ENCODE data around the gene CIBAR2.

Gene CIBAR2

GRCh38 chr16:85150331-85150940, 38.2 kb upstream of the CIBAR2 start:
- no peak for TF ChIP-seq CTCF (IDR thresholded peaks at IDR 0.05; ENCODE audit: control insufficient read depth, insufficient read depth, low read depth, low read length, missing control alignments)

GRCh38 chr16:85149776-85150175, 37.5 kb upstream of the CIBAR2 start:
- TF ChIP-seq CTCF (IDR thresholded peaks at IDR 0.05; ENCODE audit: control insufficient read depth, insufficient read depth, low read depth, low read length, missing control alignments), result no peak
- no peak for DNase-seq (ENCODE audit: low read depth)
- no peak overlapping the region for H3K4me3 ChIP-seq (ENCODE audit: control insufficient read depth, low read depth, low read length)

More at GRCh38 chr16:85150331-85150940, 38.2 kb upstream of the CIBAR2 start:
- H3K4me3 ChIP-seq (ENCODE audit: control insufficient read depth, low read depth, low read length), result no peak overlapping the region
- DNase-seq (ENCODE audit: low read depth), result no peak

GRCh38 chr16:85148931-85149330, 36.7 kb upstream of the CIBAR2 start:
- no peak overlapping the region for H3K4me3 ChIP-seq (ENCODE audit: control insufficient read depth, low read depth, low read length)
- TF ChIP-seq CTCF (IDR thresholded peaks at IDR 0.05; ENCODE audit: control insufficient read depth, insufficient read depth, low read depth, low read length, missing control alignments), result no peak
- DNase-seq (ENCODE audit: low read depth), result no peak

GRCh38 chr16:85146922-85147651, 34.8 kb upstream of the CIBAR2 start:
- H3K4me3 ChIP-seq (ENCODE audit: control insufficient read depth, low read depth, low read length), result no peak overlapping the region
- TF ChIP-seq CTCF (IDR thresholded peaks at IDR 0.05; ENCODE audit: control insufficient read depth, insufficient read depth, low read depth, low read length, missing control alignments), result no peak
- no peak for DNase-seq (ENCODE audit: low read depth)

GRCh38 chr16:85146532-85146797, 34.2 kb upstream of the CIBAR2 start:
- DNase-seq (ENCODE audit: low read depth), result no peak
- no peak overlapping the region for H3K4me3 ChIP-seq (ENCODE audit: control insufficient read depth, low read depth, low read length)
- TF ChIP-seq CTCF (IDR thresholded peaks at IDR 0.05; ENCODE audit: control insufficient read depth, insufficient read depth, low read depth, low read length, missing control alignments), result no peak

GRCh38 chr16:85145734-85146531, 33.7 kb upstream of the CIBAR2 start:
- H3K4me3 ChIP-seq (ENCODE audit: control insufficient read depth, low read depth, low read length), result no peak overlapping the region
- DNase-seq (ENCODE audit: low read depth), result no peak
- no peak for TF ChIP-seq CTCF (IDR thresholded peaks at IDR 0.05; ENCODE audit: control insufficient read depth, insufficient read depth, low read depth, low read length, missing control alignments)
